OCI-LY1 (cell line): ENCODE results near the gene TASOR2.

Source experiments
- H2AFZ ChIP-seq: fragments of 200-600 bp; sonication (generic), shearing (Covaris generic); 2 replicates; pipeline ENCODE4 v1.6.0; 2014; ENCODE audit warnings: antibody characterized with exemption, mild to moderate bottlenecking, low read length
- H3F3A ChIP-seq: fragments of 200-600 bp; sonication (generic), shearing (Covaris generic); 2 replicates; pipeline ENCODE4 v1.6.0; 2014; ENCODE audit warnings: mild to moderate bottlenecking, antibody characterized with exemption, low read length, moderate library complexity; ENCODE audit not compliant: insufficient read depth
- H3K27ac ChIP-seq: fragments of 200-600 bp; sonication (generic); 2 replicates; pipeline ENCODE4 v1.5.1; 2014; ENCODE audit warnings: low read length, mixed run types, mild to moderate bottlenecking, low read depth; ENCODE audit not compliant: poor library complexity, severe bottlenecking
- H3K27me3 ChIP-seq: fragments of 200-600 bp; sonication (generic); 2 replicates; pipeline ENCODE4 v1.6.0; 2014; ENCODE audit warnings: antibody characterized with exemption, mild to moderate bottlenecking, low read length, moderate library complexity; ENCODE audit not compliant: insufficient read depth
- H3K36me3 ChIP-seq: fragments of 200-600 bp; sonication (generic); 2 replicates; pipeline ENCODE4 v1.6.1; 2014; ENCODE audit warnings: mild to moderate bottlenecking, antibody characterized with exemption, low read length, moderate library complexity, mixed read lengths; ENCODE audit not compliant: insufficient read depth
- H3K4me1 ChIP-seq: fragments of 200-600 bp; sonication (generic); 2 replicates; pipeline ENCODE4 v1.5.1; 2014; ENCODE audit warnings: mild to moderate bottlenecking, low read length, moderate library complexity; ENCODE audit not compliant: insufficient read depth, severe bottlenecking
- H3K4me2 ChIP-seq: fragments of 200-600 bp; sonication (generic), shearing (Covaris generic); 2 replicates; pipeline ENCODE4 v1.6.1; 2014; ENCODE audit warnings: low read length
- H3K4me3 ChIP-seq: fragments of 200-600 bp; sonication (generic); 2 replicates; pipeline ENCODE4 v1.5.1; 2014; ENCODE audit warnings: low read length, low read depth, mild to moderate bottlenecking, mixed read lengths; ENCODE audit not compliant: poor library complexity, severe bottlenecking
- H3K79me2 ChIP-seq: fragments of 200-600 bp; shearing (Covaris generic); 2 replicates; pipeline ENCODE4 v1.6.1; 2016; ENCODE audit warnings: mixed run types, low read length, mixed read lengths; ENCODE audit not compliant: insufficient read depth
- H3K9ac ChIP-seq: fragments of 200-600 bp; sonication (generic), shearing (Covaris generic); 2 replicates; pipeline ENCODE4 v1.6.1; 2014; ENCODE audit warnings: mild to moderate bottlenecking, low read length, mixed read lengths
- H3K9me2 ChIP-seq: fragments of 200-600 bp; sonication (generic), shearing (Covaris generic); 2 replicates; pipeline ENCODE4 v1.6.1; 2014; ENCODE audit warnings: low read depth, mild to moderate bottlenecking, low read length, mixed read lengths
- H3K9me3 ChIP-seq: fragments of 200-600 bp; shearing (Covaris generic); 2 replicates; pipeline ENCODE4 v1.6.1; 2014; ENCODE audit warnings: low read length, mixed read lengths
- H4K20me1 ChIP-seq: fragments of 200-600 bp; sonication (generic), shearing (Covaris generic); 2 replicates; pipeline ENCODE4 v1.6.0; 2016; ENCODE audit warnings: mild to moderate bottlenecking, low read length; ENCODE audit not compliant: insufficient read depth
- CTCF ChIP-seq: fragments of 200-600 bp; sonication (generic), shearing (Covaris generic); IDR thresholded peaks from 2 replicates; pipeline ENCODE4 v1.5.1; 2017; ENCODE audit warnings: mild to moderate bottlenecking, antibody characterized with exemption, low read length, moderate library complexity, mixed read lengths
- EZH2 ChIP-seq: fragments of 200-600 bp; sonication (generic), shearing (Covaris generic); IDR thresholded peaks from 2 replicates; pipeline ENCODE4 v1.8.0; 2017; ENCODE audit warnings: borderline replicate concordance, mixed run types, mild to moderate bottlenecking, antibody characterized with exemption, low read length, moderate library complexity, mixed read lengths

Gene TASOR2

GRCh38 chr10:5645375-5645774, 39.3 kb upstream of the TASOR2 start:
- no peaks in the 10 kb centered on the region for H3K9me3 ChIP-seq
- H3K4me1 ChIP-seq: peaks cover 8% of the 10 kb centered on the region
- no peak overlapping the region for H3K4me2 ChIP-seq
- no peak overlapping the region for H3K4me3 ChIP-seq
- H2AFZ ChIP-seq: no peak overlapping the region
- TF ChIP-seq CTCF (no peak), EZH2 (no peak)
- H3K9ac ChIP-seq: no peak overlapping the region
- H3K36me3 ChIP-seq: no peaks in the 10 kb centered on the region
- H3K79me2 ChIP-seq: no peaks in the 10 kb centered on the region
- H3K9me2 ChIP-seq: no peaks in the 10 kb centered on the region
- no peaks in the 10 kb centered on the region for H4K20me1 ChIP-seq
- no peak overlapping the region for H3K27ac ChIP-seq
- H3F3A ChIP-seq: no peaks in the 10 kb centered on the region
- H3K27me3 ChIP-seq: 0 out of 2 replicates have a peak, but pooled peaks cover 7% of the 10 kb centered on the region

DNA sequence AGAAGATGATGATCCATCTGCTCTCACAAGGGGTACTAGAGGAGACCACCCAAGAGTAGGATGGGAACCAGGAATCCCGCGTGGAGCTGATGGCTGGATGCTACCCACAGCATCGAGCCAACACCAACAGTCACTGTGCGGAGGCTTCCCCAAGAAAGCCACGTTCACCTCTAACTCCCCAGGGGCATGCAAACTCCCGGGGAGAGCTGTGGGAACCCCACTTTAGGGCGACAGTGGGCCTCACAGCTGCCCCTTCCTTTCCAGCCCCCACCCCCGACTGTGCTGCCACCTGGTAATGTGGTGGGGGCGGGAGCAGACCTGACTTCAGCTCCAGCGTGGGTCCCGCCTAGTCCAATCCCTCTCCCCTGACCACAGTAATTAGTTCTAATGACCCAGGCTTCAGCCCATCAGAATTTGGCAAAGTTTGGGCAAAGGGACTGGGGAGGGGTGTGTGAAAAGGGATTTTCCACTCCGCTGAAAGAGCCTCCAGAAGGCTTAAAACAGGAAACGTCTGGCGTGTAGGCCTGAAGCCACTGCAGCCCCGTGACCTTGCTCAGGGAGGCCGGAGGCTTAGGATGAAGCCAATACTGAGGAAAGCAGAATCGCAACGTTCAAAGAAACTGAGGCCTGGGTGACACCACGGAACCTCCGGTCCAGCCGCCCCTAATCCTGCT, 38.6 kb upstream of the TASOR2 start:
- no peaks in the 10 kb centered on the region for H3K9me3 ChIP-seq
- H3K9ac ChIP-seq: no peak overlapping the region
- H4K20me1 ChIP-seq: no peaks in the 10 kb centered on the region
- TF ChIP-seq CTCF (no peak), EZH2 (no peak)
- H3K36me3 ChIP-seq: no peaks in the 10 kb centered on the region
- no peak overlapping the region for H3K4me3 ChIP-seq
- no peaks in the 10 kb centered on the region for H3F3A ChIP-seq
- no peak overlapping the region for H2AFZ ChIP-seq
- H3K4me1 ChIP-seq: peaks cover 8% of the 10 kb centered on the region
- H3K27ac ChIP-seq: no peak overlapping the region
- H3K27me3 ChIP-seq: 0 out of 2 replicates have a peak, but pooled peaks cover 7% of the 10 kb centered on the region
- no peaks in the 10 kb centered on the region for H3K9me2 ChIP-seq
- H3K79me2 ChIP-seq: no peaks in the 10 kb centered on the region
- H3K4me2 ChIP-seq: no peak overlapping the region

DNA sequence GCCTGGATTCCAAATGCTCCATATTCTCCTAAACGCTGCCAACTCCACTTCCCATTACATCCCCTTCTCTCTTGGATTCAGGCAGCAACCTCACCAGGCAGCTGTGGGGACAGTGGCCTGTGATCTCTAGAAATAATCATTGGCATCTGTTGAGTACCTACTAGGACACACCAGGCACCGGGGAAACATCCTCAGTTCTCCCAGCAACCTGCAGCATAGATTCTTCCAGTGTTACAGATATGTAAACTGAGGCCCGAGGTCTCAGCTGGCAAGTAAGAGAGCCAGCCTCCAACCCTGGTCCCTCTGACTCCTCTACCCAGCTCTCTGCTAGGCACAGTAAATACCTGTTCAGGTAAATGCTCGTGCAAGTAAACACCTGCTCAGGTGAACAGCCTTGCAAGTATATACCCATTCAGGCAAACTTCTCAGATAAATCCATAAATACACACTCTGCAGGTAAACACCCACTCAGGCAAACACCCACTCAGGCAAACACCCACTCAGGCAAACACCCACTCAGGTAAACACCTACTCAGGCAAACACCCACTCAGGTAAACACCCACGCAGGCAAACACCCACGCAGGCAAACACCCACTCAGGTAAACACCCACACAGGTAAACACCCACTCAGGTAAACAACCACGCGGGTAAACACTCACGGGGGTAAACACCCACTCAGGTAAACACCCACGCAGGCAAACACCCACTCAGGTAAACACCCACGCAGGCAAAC, 37.0 kb upstream of the TASOR2 start:
- Histone ChIP-seq H4K20me1 (no peaks in the 10 kb centered on the region), H3F3A (no peaks in the 10 kb centered on the region), H3K9me2 (no peaks in the 10 kb centered on the region), H3K27me3 (0 out of 2 replicates have a peak, but pooled peaks cover 7% of the 10 kb centered on the region), H2AFZ (no peak overlapping the region), H3K27ac (no peak overlapping the region), H3K9me3 (no peaks in the 10 kb centered on the region), H3K4me2 (no peak overlapping the region), H3K36me3 (no peaks in the 10 kb centered on the region), H3K9ac (no peak overlapping the region), H3K79me2 (no peaks in the 10 kb centered on the region), H3K4me1 (peaks cover 8% of the 10 kb centered on the region), H3K4me3 (no peak overlapping the region)
- TF ChIP-seq EZH2 (no peak), CTCF (no peak)
